DND-41 (cell line): ENCODE measurements around the gene NDUFB2.
"Not testable (repeated sequence)": the region's sequence is repeated elsewhere in the genome, so short reads cannot be mapped to it uniquely, and the experiment has no call there.

Experiments used
- ATAC-seq: fragments of 200-7000 bp; cut with Tn5 transposase; 3 replicates; pipeline ENCODE4 v1.9.1; 2021; ENCODE audit warnings: low read depth; ENCODE audit not compliant: insufficient read depth
- DNase-seq: peaks from one replicate; pipeline ENCODE4 v3.0.0-alpha.2; 2020
- H2AFZ ChIP-seq: 2 replicates; pipeline ENCODE4 v1.6.0; 2012; ENCODE audit warnings: low read depth, low read length
- H3K27ac ChIP-seq: 2 replicates; pipeline ENCODE4 v1.5.1; 2012; ENCODE audit warnings: low read length, inconsistent platforms
- H3K27me3 ChIP-seq: fragments of 200-600 bp; sonication (generic); 2 replicates; pipeline ENCODE4 v1.6.0; 2012; ENCODE audit warnings: low read length, mild to moderate bottlenecking, inconsistent platforms; ENCODE audit not compliant: insufficient read depth, poor library complexity
- H3K36me3 ChIP-seq: 2 replicates; pipeline ENCODE4 v1.5.1; 2012; ENCODE audit warnings: low read length, inconsistent platforms; ENCODE audit not compliant: insufficient read depth
- H3K4me1 ChIP-seq: 2 replicates; pipeline ENCODE4 v1.5.1; 2012; ENCODE audit warnings: mild to moderate bottlenecking, low read length; ENCODE audit not compliant: insufficient read depth
- H3K4me2 ChIP-seq: 2 replicates; pipeline ENCODE4 v1.6.0; 2012; ENCODE audit warnings: mild to moderate bottlenecking, moderate library complexity, low read length, inconsistent platforms; ENCODE audit not compliant: insufficient read depth
- H3K4me3 ChIP-seq, 2 experiments: fragments of 200-600 bp in 1 of 2; shearing (Covaris generic) in 1 of 2; 2 replicates each; pipeline ENCODE4 v1.5.1; 2012 to 2016; ENCODE audit warnings: inconsistent platforms in 2 of 2, low read length in 2 of 2, mild to moderate bottlenecking in 2 of 2, low read depth in 1 of 2, moderate library complexity in 1 of 2
- H3K79me2 ChIP-seq: 2 replicates; pipeline ENCODE4 v1.6.0; 2012; ENCODE audit warnings: low read length, inconsistent platforms; ENCODE audit not compliant: insufficient read depth
- H3K9ac ChIP-seq: 2 replicates; pipeline ENCODE4 v1.6.0; 2012; ENCODE audit warnings: low read depth, mild to moderate bottlenecking, inconsistent platforms, low read length, moderate library complexity
- H3K9me3 ChIP-seq: 2 replicates; pipeline ENCODE4 v1.5.1; 2012; ENCODE audit warnings: low read length, moderate library complexity, mild to moderate bottlenecking, inconsistent platforms; ENCODE audit not compliant: insufficient read depth, severe bottlenecking
- H4K20me1 ChIP-seq: 2 replicates; pipeline ENCODE4 v1.6.0; 2012; ENCODE audit warnings: low read length; ENCODE audit not compliant: insufficient read depth
- CTCF ChIP-seq: IDR thresholded peaks from 2 replicates; pipeline ENCODE4 v1.5.1; 2012; ENCODE audit warnings: borderline replicate concordance, low read length, moderate library complexity, mild to moderate bottlenecking; ENCODE audit not compliant: poor library complexity, severe bottlenecking; ENCODE audit errors: extremely low read depth
- EZH2 ChIP-seq: IDR thresholded peaks from 3 replicates; pipeline ENCODE4 v1.6.1; 2012; ENCODE audit warnings: borderline replicate concordance, low read depth, mild to moderate bottlenecking, moderate library complexity, low read length, inconsistent platforms; ENCODE audit not compliant: severe bottlenecking

NDUFB2 gene

GRCh38 chr7:140674899-140675701 is 21.4 kb upstream of the NDUFB2 start:
- H3K36me3 ChIP-seq = peaks cover 39% of the 10 kb centered on the region
- peaks cover 17% of the 10 kb centered on the region for H3K79me2 ChIP-seq
- H3K27ac ChIP-seq = peak overlapping the region; percentile 30

GRCh38 chr7:140675726-140676125 is 20.8 kb upstream of the NDUFB2 start:
- DNase-seq (no peak), ATAC-seq (no peak)
- peaks cover 17% of the 10 kb centered on the region for H3K79me2 ChIP-seq
- H2AFZ ChIP-seq = no peak overlapping the region
- H3K4me1 ChIP-seq = peaks cover 46% of the 10 kb centered on the region
- H3K36me3 ChIP-seq = peaks cover 45% of the 10 kb centered on the region
- no peaks in the 10 kb centered on the region for H3K27me3 ChIP-seq
- H3K9ac ChIP-seq = no peak overlapping the region
- no peaks in the 10 kb centered on the region for H3K9me3 ChIP-seq
- H3K4me3 ChIP-seq = peak overlapping the region in 1 of 2 experiments; percentile 22; a peak in 1 of 4 replicates
- H3K4me2 ChIP-seq = peak overlapping the region; percentile 88; the same call in 1 of the 2 replicates
- H4K20me1 ChIP-seq = peaks cover 6% of the 10 kb centered on the region; the same call in 1 of the 2 replicates
- peak overlapping the region; percentile 30 for H3K27ac ChIP-seq
- TF ChIP-seq CTCF (no peak), EZH2 (no peak)

More at GRCh38 chr7:140674899-140675701, 21.4 kb upstream of the NDUFB2 start:
- Histone ChIP-seq H3K9ac (peak overlapping the region; percentile 72; the same call in 1 of the 2 replicates), H3K9me3 (no peaks in the 10 kb centered on the region), H3K4me3 (peak overlapping the region in 1 of 2 experiments; percentile 75; a peak in 1 of 4 replicates), H2AFZ (no peak overlapping the region), H3K4me1 (peaks cover 46% of the 10 kb centered on the region), H4K20me1 (peaks cover 4% of the 10 kb centered on the region; the same call in 1 of the 2 replicates), H3K4me2 (peak overlapping the region; percentile 88), H3K27me3 (no peaks in the 10 kb centered on the region)
- peak; percentile 60 for TF ChIP-seq CTCF
- TF ChIP-seq EZH2 = no peak
- no peak for DNase-seq
- no peak for ATAC-seq

DNA sequence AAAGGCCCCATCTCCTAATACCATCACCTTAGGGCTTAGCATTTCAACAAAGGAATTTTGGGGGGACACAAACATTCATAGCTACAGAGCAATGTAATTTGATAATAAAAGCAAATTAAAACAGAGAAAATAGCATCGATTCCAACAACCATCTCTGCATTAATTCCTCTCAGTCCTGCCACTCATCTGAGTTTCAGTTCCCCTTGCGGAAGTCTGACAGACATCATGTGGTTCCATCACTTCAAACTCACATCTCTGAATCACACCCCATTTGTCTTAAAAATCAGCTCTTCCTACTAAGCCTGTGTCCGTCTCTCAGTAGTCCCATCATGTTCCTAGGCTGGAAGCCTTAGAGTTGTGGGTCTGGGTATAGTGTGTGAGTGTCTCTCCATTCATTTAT is 20.2 kb upstream of the NDUFB2 start:
- Histone ChIP-seq H2AFZ (no peak overlapping the region), H3K4me3 (no peak overlapping the region), H3K4me1 (peaks cover 46% of the 10 kb centered on the region), H4K20me1 (peaks cover 8% of the 10 kb centered on the region; the same call in 1 of the 2 replicates), H3K27ac (no peak overlapping the region), H3K9ac (peak overlapping the region; percentile 7; the same call in 1 of the 2 replicates), H3K79me2 (peaks cover 17% of the 10 kb centered on the region), H3K27me3 (no peaks in the 10 kb centered on the region), H3K9me3 (no peaks in the 10 kb centered on the region), H3K4me2 (no peak overlapping the region), H3K36me3 (peaks cover 49% of the 10 kb centered on the region)
- no peak for DNase-seq
- no peak for ATAC-seq
- TF ChIP-seq CTCF = no peak
- no peak for TF ChIP-seq EZH2

- H3K9ac ChIP-seq = not testable (repeated sequence)
These were observed 19.6 kb upstream of the NDUFB2 start for GRCh38 chr7:140676956-140677355.

More at GRCh38 chr7:140676956-140677355, 19.6 kb upstream of the NDUFB2 start:
- not testable (repeated sequence) for H2AFZ ChIP-seq, DNase-seq, H3K4me2 ChIP-seq, ATAC-seq, H3K27me3 ChIP-seq, H3K4me3 ChIP-seq, H3K27ac ChIP-seq, H3K9me3 ChIP-seq, H4K20me1 ChIP-seq
- peaks cover 17% of the 10 kb centered on the region for H3K79me2 ChIP-seq
- H3K4me1 ChIP-seq = peaks cover 44% of the 10 kb centered on the region
- H3K36me3 ChIP-seq = peaks cover 54% of the 10 kb centered on the region
